Stimulated activated CD4-positive, alpha-beta T cell treated with anti-CD3 and anti-CD28 coated beads, TNF-alpha, amount 100 ng/mL, for 4 hours (primary cell): Measurements from ENCODE around the gene B4GALNT1.
A peak's percentile ranks its signal among the peaks of the same experiment; 100 is the strongest.
"Not testable (repeated sequence)": the region's sequence is repeated elsewhere in the genome, so short reads cannot be mapped to it uniquely, and the experiment has no call there.

Experiments
- DNase-seq, 3 experiments: peaks; one replicate each; pipeline ENCODE4 v3.0.0-alpha.2; 2020; ENCODE audit warnings: low read depth in 3 of 3

B4GALNT1 gene

GRCh38 chr12:57637364-57637763 is 4.4 kb upstream of the B4GALNT1 start:
- DNase-seq = no peak

- DNase-seq = not testable (repeated sequence)
These were observed 3.7 kb upstream of the B4GALNT1 start for GRCh38 chr12:57636731-57637130.

- no peak for DNase-seq
These were observed 686 bp downstream of the B4GALNT1 start for GRCh38 chr12:57632073-57632957.

GRCh38 chr12:57631566-57632072 is 1.4 kb downstream of the B4GALNT1 start:
- no peak for DNase-seq

GRCh38 chr12:57630891-57631433 is 2.0 kb downstream of the B4GALNT1 start:
- DNase-seq = no peak

- DNase-seq = no peak
These were observed 3.0 kb downstream of the B4GALNT1 start for GRCh38 chr12:57629897-57630471.

- DNase-seq = no peak
These were observed 4.5 kb downstream of the B4GALNT1 start for GRCh38 chr12:57628280-57629191.

- DNase-seq = no peak
These were observed 5.3 kb downstream of the B4GALNT1 start for GRCh38 chr12:57627501-57628279.

GRCh38 chr12:57626921-57627445 is 6.0 kb downstream of the B4GALNT1 start:
- DNase-seq = no peak

GRCh38 chr12:57626111-57626920 is 6.7 kb downstream of the B4GALNT1 start:
- no peak for DNase-seq

GRCh38 chr12:57625261-57626032 is 7.6 kb downstream of the B4GALNT1 start:
- no peak for DNase-seq

GRCh38 chr12:57624441-57625220 is 8.4 kb downstream of the B4GALNT1 start:
- no peak for DNase-seq

- no peak for DNase-seq
These were observed 9.1 kb downstream of the B4GALNT1 start for GRCh38 chr12:57623811-57624390.

GRCh38 chr12:57623385-57623784 is 9.6 kb downstream of the B4GALNT1 start:
- no peak for DNase-seq

GRCh38 chr12:57622293-57623245 is 10.4 kb downstream of the B4GALNT1 start:
- no peak for DNase-seq

GRCh38 chr12:57621497-57622292 is 11.3 kb downstream of the B4GALNT1 start:
- peak; percentile 34 to 44 (median 39) for DNase-seq
